Upper lobe of right lung (tissue), 1 donor: ENCODE measurements around the gene NOXRED1. TPM values are rescaled to one million over a fixed set of nuclear protein-coding genes. Genes with fewer than 3 reads are reported as not detected.

Experiments
- ATAC-seq: fragments of 200-7000 bp; cut with Tn5 transposase; one replicate; pipeline ENCODE4 v1.9.1; 2020; ENCODE audit warnings: mild to moderate bottlenecking, moderate library complexity
- DNase-seq: peaks from one replicate; pipeline ENCODE4 v3.0.0-alpha.2; 2020
- H3K27ac ChIP-seq: fragments of 200-600 bp; one replicate; pipeline ENCODE4 v1.8.0; 2022
- H3K27me3 ChIP-seq: fragments of 200-600 bp; one replicate; pipeline ENCODE4 v1.8.0; 2022; ENCODE audit warnings: mild to moderate bottlenecking
- H3K36me3 ChIP-seq: fragments of 200-600 bp; one replicate; pipeline ENCODE4 v1.8.0; 2022
- H3K4me1 ChIP-seq: fragments of 200-600 bp; one replicate; pipeline ENCODE4 v1.8.0; 2022
- H3K4me3 ChIP-seq: fragments of 200-600 bp; one replicate; pipeline ENCODE4 v1.8.0; 2022; ENCODE audit warnings: mild to moderate bottlenecking
- H3K9me3 ChIP-seq: fragments of 200-600 bp; one replicate; pipeline ENCODE4 v1.8.0; 2022
- CTCF ChIP-seq: fragments of 200-600 bp; IDR thresholded peaks from one replicate; pipeline ENCODE4 v1.8.0; 2022; ENCODE audit warnings: antibody characterized with exemption
- intact Hi-C: fragments of 100-400 bp; cut with DNase I; formaldehyde crosslinking; loops from one replicate; pipeline ENCODE4 v1.11.0; 2022
- long read RNA-seq: library from polyadenylated mRNA; unstranded; transcript quantifications from one replicate; pipeline ENCODE4 v2.0.0, GENCODE V29; 2021
- total RNA-seq: library from RNA; stranded (reverse); fragmentation: NEBNext Ultra II Directional; extraction: Animal tissue kit (Norgen Biotek cat#: 25700); gene quantifications from one replicate; pipeline ENCODE4 v1.2.1, GENCODE V29; 2021
- donor health status: DM: no; HTN: yes; CAD: no; lungs with severe emphysema.

The NOXRED1 gene, protein sequence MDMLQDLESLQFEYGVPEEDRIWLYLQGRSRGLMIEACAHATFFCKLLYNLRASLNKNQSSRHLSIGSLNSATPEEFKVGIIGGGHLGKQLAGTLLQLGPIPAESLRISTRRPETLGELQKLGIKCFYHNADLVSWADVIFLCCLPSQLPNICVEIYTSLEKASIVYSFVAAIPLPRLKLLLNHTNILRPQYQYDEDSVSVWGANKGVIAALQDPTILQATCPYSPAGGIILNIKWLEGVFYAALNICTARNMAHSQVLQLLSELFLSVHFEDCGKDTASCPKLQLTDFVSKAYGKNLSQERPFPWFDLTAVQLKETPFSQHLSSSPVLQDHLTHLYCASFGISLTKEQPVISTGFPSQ
- total RNA-seq, result 0.55 TPM
- long read RNA-seq, result 0 reads

DNA sequence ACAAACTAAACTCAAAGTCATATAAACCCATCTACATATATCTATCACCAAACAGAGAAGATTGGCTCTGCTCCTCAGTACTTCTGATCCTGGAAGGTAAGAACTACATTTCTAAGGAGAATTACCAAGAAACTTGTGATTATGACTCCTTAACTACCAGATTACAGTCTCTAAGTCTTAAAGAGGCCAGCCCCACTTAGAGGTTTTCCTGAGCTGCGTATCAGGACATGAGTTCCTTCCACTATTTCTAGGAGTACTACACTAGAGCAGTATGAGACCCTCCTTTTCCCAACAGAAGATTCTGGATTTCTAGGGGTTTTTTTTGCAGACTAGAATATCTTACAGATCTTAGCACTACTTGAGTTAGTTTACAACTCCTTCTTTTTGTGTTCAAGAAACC, at the start of gene NOXRED1:
Gene NOXRED1 (minus strand): TSS at position 101 of the 400 bp plus-strand sequence. CDS start 634 bp downstream, outside the sequence.
- intact Hi-C loops, result no loop called here
- no peak within 1 kb of the TSS for H3K4me3 ChIP-seq
- peaks cover 58% of the 10 kb centered on the region for H3K36me3 ChIP-seq
- peaks cover 7% of the 10 kb centered on the region for H3K9me3 ChIP-seq
- no peaks in the 10 kb centered on the region for H3K27me3 ChIP-seq
- no peak for TF ChIP-seq CTCF
- ATAC-seq, result no peak
- H3K27ac ChIP-seq, result no peak within 1 kb of the TSS
- H3K4me1 ChIP-seq, result no peaks in the 10 kb centered on the region
- no peak for DNase-seq

DNA sequence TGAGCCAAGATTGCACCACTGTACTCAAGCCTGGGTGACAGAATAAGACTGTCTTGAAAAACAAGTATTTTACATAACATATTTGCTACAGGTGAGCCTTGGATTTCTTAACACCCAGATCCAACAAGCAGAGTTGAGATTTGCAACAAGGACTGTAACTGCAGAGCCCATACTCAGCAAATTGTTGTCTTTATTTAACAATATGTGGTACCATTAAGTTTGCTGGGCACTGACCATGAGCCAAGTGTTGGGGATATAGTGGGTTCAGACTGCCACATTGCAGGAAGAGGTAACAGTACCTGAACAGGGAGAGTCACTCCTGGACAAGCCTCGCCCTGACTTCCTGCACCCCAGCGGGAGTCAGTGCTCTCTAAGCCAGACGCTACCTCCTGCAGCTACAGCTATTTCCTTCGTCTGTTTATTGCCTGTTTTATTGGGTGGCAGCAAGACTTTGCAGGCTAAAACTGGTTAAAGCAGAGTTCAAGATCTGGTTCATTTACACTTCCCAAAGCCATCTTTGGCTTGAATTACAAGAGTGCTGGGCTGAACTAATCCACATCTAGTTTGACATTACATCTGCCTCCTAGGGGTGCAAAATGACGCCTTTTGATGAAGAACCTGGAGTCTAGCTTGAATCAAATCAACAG, 47.0 kb upstream of the NOXRED1 start:
- ATAC-seq, result no peak
- no peak for TF ChIP-seq CTCF
- Histone ChIP-seq H3K4me1 (no peaks in the 10 kb centered on the region), H3K27me3 (no peaks in the 10 kb centered on the region), H3K4me3 (no peak overlapping the region), H3K27ac (no peak overlapping the region), H3K36me3 (peaks cover 48% of the 10 kb centered on the region), H3K9me3 (no peaks in the 10 kb centered on the region)
- intact Hi-C loops, result no loop called here
- DNase-seq, result no peak

DNA sequence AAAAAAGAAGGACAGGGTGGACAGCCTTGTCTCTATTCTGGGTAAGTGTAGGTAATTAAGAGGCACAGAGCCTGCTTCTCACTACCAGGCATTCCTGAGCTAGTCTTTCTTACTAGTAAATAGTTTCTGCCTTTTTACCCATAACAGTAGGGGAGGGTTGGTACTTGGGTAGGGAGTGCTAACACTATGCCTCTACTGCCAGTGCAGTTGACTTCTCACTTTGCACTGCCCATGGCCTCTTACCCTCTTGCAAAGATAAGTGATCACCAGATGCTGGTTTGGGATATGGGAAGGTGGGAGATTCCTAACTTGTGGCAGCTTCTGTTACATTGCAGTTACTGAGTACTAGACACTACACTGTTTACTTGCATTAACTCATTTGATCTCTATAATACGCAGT, 46.2 kb upstream of the NOXRED1 start:
- no peak overlapping the region for H3K4me3 ChIP-seq
- H3K36me3 ChIP-seq, result peaks cover 56% of the 10 kb centered on the region
- H3K27ac ChIP-seq, result no peak overlapping the region
- ATAC-seq (no peak), DNase-seq (no peak)
- no peaks in the 10 kb centered on the region for H3K27me3 ChIP-seq
- intact Hi-C loops, result no loop called here
- no peaks in the 10 kb centered on the region for H3K4me1 ChIP-seq
- no peaks in the 10 kb centered on the region for H3K9me3 ChIP-seq
- TF ChIP-seq CTCF, result no peak

GRCh38 chr14:77469067-77469505, 45.8 kb upstream of the NOXRED1 start:
- TF ChIP-seq CTCF, result no peak
- Histone ChIP-seq H3K27ac (no peak overlapping the region), H3K9me3 (no peaks in the 10 kb centered on the region), H3K36me3 (peaks cover 61% of the 10 kb centered on the region), H3K4me3 (no peak overlapping the region), H3K4me1 (no peaks in the 10 kb centered on the region), H3K27me3 (no peaks in the 10 kb centered on the region)
- intact Hi-C loops, result no loop called here
- no peak for ATAC-seq
- DNase-seq, result peak; percentile 40

DNA sequence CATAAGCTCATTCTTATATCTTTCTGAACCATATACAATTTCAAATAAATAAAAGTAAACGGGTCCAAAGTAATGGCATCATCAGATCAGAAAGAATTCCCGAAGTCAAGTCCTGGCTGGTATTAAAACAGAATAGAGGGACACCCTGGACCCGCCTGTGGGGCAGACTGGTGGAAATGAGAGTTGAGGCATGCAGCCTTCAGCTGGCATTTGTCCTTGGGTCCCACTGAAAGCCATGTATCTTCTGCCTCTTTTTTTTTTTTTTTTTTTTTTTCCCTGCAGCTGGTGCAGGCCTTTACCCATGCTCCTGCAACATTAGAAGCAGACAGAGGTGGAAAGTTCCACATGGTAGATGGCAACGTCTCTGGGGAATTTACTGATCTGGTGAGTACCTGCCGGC, 44.5 kb upstream of the NOXRED1 start:
- DNase-seq (no peak), ATAC-seq (no peak)
- Histone ChIP-seq H3K27me3 (no peaks in the 10 kb centered on the region), H3K4me1 (no peaks in the 10 kb centered on the region), H3K4me3 (no peak overlapping the region), H3K9me3 (no peaks in the 10 kb centered on the region), H3K36me3 (peaks cover 74% of the 10 kb centered on the region), H3K27ac (no peak overlapping the region)
- intact Hi-C loops, result no loop called here
- no peak for TF ChIP-seq CTCF
